AG10803 (cell line): ENCODE measurements around the gene PARVA.

Experiments used
- DNase-seq: peaks from one replicate; pipeline ENCODE4 v3.0.0; 2010; ENCODE audit warnings: low read depth
- H3K4me3 ChIP-seq: 2 replicates; pipeline ENCODE4 v1.5.1; 2011; ENCODE audit warnings: mild to moderate bottlenecking, low read length, control low read depth
- CTCF ChIP-seq: conservative IDR thresholded peaks from 2 replicates; pipeline ENCODE4 v1.5.1; 2011; ENCODE audit warnings: mild to moderate bottlenecking, low read length, control low read depth, inconsistent platforms

The PARVA gene

GRCh38 chr11:12467610-12468009 lies 90.2 kb downstream of the PARVA start:
- TF ChIP-seq CTCF: no peak
- H3K4me3 ChIP-seq: no peak overlapping the region
- no peak for DNase-seq

GRCh38 chr11:12469451-12469850 lies 92.1 kb downstream of the PARVA start:
- H3K4me3 ChIP-seq: peak overlapping the region; percentile 13
- DNase-seq: peak; percentile 70
- no peak for TF ChIP-seq CTCF

GRCh38 chr11:12470236-12470635 lies 92.9 kb downstream of the PARVA start:
- no peak overlapping the region for H3K4me3 ChIP-seq
- TF ChIP-seq CTCF: no peak
- no peak for DNase-seq

- DNase-seq: no peak
- H3K4me3 ChIP-seq: no peak overlapping the region
- TF ChIP-seq CTCF: no peak
Observed at GRCh38 chr11:12472401-12473005, 95.1 kb downstream of the PARVA start.

GRCh38 chr11:12473381-12473780 lies 96.0 kb downstream of the PARVA start:
- no peak overlapping the region for H3K4me3 ChIP-seq
- DNase-seq: no peak
- no peak for TF ChIP-seq CTCF

GRCh38 chr11:12474871-12475270 lies 97.5 kb downstream of the PARVA start:
- H3K4me3 ChIP-seq: no peak overlapping the region

GRCh38 chr11:12478743-12479142 lies 101.4 kb downstream of the PARVA start:
- H3K4me3 ChIP-seq: no peak overlapping the region
- no peak for TF ChIP-seq CTCF
- peak; percentile 72 for DNase-seq

More at GRCh38 chr11:12474871-12475270, 97.5 kb downstream of the PARVA start:
- TF ChIP-seq CTCF: no peak
- DNase-seq: no peak
